ENCODE data around the gene KIF7.
A peak's percentile ranks its signal among the peaks of the same experiment; 100 is the strongest.
"Not testable (repeated sequence)": the region's sequence is repeated elsewhere in the genome, so short reads cannot be mapped to it uniquely, and the experiment has no call there.

KIF7 gene

GRCh38 chr15:89654847-89655805 is at the start of gene KIF7:
KIF7 (minus strand) TSS chr15:89655467; CDS start chr15:89652930, 2,537 bp downstream.
- H3K36me3 ChIP-seq (ENCODE audit: control insufficient read depth, low read depth, low read length): no peaks in the 10 kb centered on the region
- H3K9ac ChIP-seq (ENCODE audit: low read length): peak within 1 kb of the TSS; percentile 63
- H3K27me3 ChIP-seq (ENCODE audit: control insufficient read depth, insufficient read depth, low read length): peaks cover under 1% of the 10 kb centered on the region
- H3K4me3 ChIP-seq (ENCODE audit: low read length): peak within 1 kb of the TSS; percentile 78
- H3K27ac ChIP-seq (ENCODE audit: low read length): no peak within 1 kb of the TSS
- no peaks in the 10 kb centered on the region for H3K4me1 ChIP-seq (ENCODE audit: control insufficient read depth, low read depth, low read length)
- H3K9me3 ChIP-seq (ENCODE audit: control insufficient read depth, low read depth, low read length): no peaks in the 10 kb centered on the region

DNA sequence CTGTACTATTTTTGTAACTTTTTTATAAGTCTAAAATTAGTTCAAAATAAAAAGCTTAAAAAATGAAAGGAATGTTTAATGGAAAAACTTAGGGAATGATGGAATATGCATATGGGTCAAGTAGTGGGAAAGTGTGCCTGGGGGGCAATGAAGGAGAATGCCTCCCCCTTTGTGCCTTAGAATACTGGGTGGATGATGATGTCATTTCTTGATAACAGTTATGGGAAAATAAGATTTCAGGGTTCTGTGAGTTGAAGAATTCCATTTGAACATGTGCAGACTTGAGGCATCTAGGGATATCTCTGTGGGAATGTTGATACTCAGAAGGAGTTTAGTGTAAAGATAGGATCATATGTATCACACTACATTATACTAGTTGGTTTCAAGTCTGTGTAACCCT is 49.1 kb upstream of the KIF7 start:
- Histone ChIP-seq H3K36me3 (ENCODE audit: control insufficient read depth, low read depth, low read length) (no peaks in the 10 kb centered on the region), H3K9ac (ENCODE audit: low read length) (no peak overlapping the region), H3K9me3 (ENCODE audit: control insufficient read depth, low read depth, low read length) (no peaks in the 10 kb centered on the region), H3K27ac (ENCODE audit: low read length) (no peak overlapping the region), H3K27me3 (ENCODE audit: control insufficient read depth, insufficient read depth, low read length) (no peaks in the 10 kb centered on the region), H3K4me1 (ENCODE audit: control insufficient read depth, low read depth, low read length) (no peaks in the 10 kb centered on the region), H3K4me3 (ENCODE audit: low read length) (no peak overlapping the region)

DNA sequence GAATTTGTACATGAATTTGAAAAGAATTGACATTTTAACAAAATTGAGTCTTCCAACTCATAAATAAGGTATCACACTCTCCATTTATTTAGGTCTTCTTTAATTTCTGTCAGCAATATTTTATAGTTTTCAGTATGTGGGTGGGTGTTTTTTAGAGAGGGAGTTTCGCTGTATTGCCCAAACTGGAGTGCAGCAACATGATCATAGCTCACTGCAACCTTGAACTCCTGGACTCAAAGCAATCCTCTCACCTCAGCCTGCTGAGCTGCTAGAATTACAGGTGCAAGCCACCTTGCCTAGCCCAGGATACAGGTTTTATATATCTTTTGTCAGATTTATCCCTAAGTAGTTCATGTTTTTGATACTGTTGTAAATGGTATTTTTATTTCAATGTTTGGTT is 39.9 kb upstream of the KIF7 start:
- no peaks in the 10 kb centered on the region for H3K4me1 ChIP-seq (ENCODE audit: control insufficient read depth, low read depth, low read length)
- peaks cover 19% of the 10 kb centered on the region for H3K27me3 ChIP-seq (ENCODE audit: control insufficient read depth, insufficient read depth, low read length)
- no peak overlapping the region for H3K9ac ChIP-seq (ENCODE audit: low read length)
- no peaks in the 10 kb centered on the region for H3K36me3 ChIP-seq (ENCODE audit: control insufficient read depth, low read depth, low read length)
- H3K9me3 ChIP-seq (ENCODE audit: control insufficient read depth, low read depth, low read length): no peaks in the 10 kb centered on the region
- H3K4me3 ChIP-seq (ENCODE audit: low read length): no peak overlapping the region
- no peak overlapping the region for H3K27ac ChIP-seq (ENCODE audit: low read length)

DNA sequence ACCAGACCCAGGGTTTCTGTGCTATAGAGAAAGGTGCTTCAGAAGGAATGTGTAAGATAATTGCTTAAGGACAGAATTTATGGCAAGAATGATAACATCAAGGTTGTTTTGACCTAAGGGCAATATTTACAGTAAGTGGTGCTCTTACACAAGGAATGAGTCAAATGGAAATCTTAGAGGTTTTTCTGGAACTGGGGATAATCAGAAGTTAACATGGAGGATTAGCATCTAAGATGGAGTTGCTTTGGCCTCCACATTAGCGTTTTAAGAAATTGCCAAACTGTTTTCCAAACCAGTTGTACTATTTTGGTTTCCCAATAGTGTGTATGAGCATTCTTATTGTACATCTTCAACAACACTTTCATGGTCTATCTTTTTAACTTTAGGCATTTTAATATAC is 38.4 kb upstream of the KIF7 start:
- Histone ChIP-seq H3K27me3 (ENCODE audit: control insufficient read depth, insufficient read depth, low read length) (peaks cover 31% of the 10 kb centered on the region), H3K36me3 (ENCODE audit: control insufficient read depth, low read depth, low read length) (no peaks in the 10 kb centered on the region), H3K27ac (ENCODE audit: low read length) (no peak overlapping the region), H3K9ac (ENCODE audit: low read length) (no peak overlapping the region), H3K4me1 (ENCODE audit: control insufficient read depth, low read depth, low read length) (no peaks in the 10 kb centered on the region), H3K9me3 (ENCODE audit: control insufficient read depth, low read depth, low read length) (no peaks in the 10 kb centered on the region), H3K4me3 (ENCODE audit: low read length) (no peak overlapping the region)

DNA sequence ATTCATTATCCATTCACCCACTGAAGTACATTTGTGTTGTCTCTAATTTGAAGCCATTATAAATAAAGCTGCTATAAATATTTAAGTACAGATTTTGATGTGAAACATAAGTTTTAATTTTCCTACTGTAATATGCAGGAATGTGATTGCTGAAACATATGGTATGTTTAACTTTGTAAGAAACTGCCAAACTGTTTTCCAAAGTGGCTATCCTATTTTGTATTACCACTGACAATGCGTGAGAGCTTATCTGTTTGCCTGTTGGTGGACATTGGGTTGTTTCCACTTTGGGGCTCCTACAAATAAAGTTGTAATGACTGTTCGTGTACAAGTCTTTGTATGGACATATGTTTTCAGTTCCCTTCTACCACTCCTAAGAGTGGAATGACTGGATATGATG is 37.8 kb upstream of the KIF7 start:
- H3K27me3 ChIP-seq (ENCODE audit: control insufficient read depth, insufficient read depth, low read length): peaks cover 31% of the 10 kb centered on the region
- H3K36me3 ChIP-seq (ENCODE audit: control insufficient read depth, low read depth, low read length): no peaks in the 10 kb centered on the region
- H3K9ac ChIP-seq (ENCODE audit: low read length): no peak overlapping the region
- no peaks in the 10 kb centered on the region for H3K9me3 ChIP-seq (ENCODE audit: control insufficient read depth, low read depth, low read length)
- H3K4me3 ChIP-seq (ENCODE audit: low read length): no peak overlapping the region
- H3K4me1 ChIP-seq (ENCODE audit: control insufficient read depth, low read depth, low read length): no peaks in the 10 kb centered on the region
- H3K27ac ChIP-seq (ENCODE audit: low read length): no peak overlapping the region

GRCh38 chr15:89690276-89691218 is 35.3 kb upstream of the KIF7 start, which contains the start of the genes PEX11A and WDR93:
PEX11A (minus strand) TSS chr15:89690754; CDS start chr15:89690632, 122 bp downstream.
WDR93 (plus strand) TSS chr15:89690811; CDS start chr15:89701747, 10,936 bp downstream.
- Histone ChIP-seq H3K4me3 (ENCODE audit: low read length) (peak within 1 kb of the TSS; percentile 81), H3K4me1 (ENCODE audit: control insufficient read depth, low read depth, low read length) (no peaks in the 10 kb centered on the region), H3K27me3 (ENCODE audit: control insufficient read depth, insufficient read depth, low read length) (peaks cover 31% of the 10 kb centered on the region), H3K9me3 (ENCODE audit: control insufficient read depth, low read depth, low read length) (no peaks in the 10 kb centered on the region), H3K36me3 (ENCODE audit: control insufficient read depth, low read depth, low read length) (no peaks in the 10 kb centered on the region), H3K27ac (ENCODE audit: low read length) (no peak within 1 kb of the TSS), H3K9ac (ENCODE audit: low read length) (peak within 1 kb of the TSS; percentile 33)

DNA sequence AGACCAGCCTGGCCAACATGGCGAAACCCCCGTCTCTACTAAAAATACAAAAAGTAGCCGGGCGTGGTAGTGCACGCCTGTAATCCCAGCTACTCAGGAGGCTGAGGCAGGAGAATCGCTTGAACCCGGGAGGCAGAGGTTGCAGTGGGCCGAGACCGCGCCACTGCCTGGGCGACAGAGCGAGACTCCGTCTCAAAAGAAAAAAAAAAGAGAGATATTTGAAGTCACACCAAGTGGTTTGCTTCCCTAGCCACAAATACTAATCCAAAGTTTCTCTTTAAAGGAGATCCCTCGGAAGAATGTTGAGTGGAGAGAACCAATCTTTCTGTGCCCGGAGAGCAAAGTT is 34.6 kb upstream of the KIF7 start:
- peak overlapping the region; percentile 81 for H3K4me3 ChIP-seq (ENCODE audit: low read length)
- H3K9me3 ChIP-seq (ENCODE audit: control insufficient read depth, low read depth, low read length); H3K36me3 ChIP-seq (ENCODE audit: control insufficient read depth, low read depth, low read length); H3K4me1 ChIP-seq (ENCODE audit: control insufficient read depth, low read depth, low read length); H3K27ac ChIP-seq (ENCODE audit: low read length): not testable (repeated sequence)
- H3K9ac ChIP-seq (ENCODE audit: low read length): peak overlapping the region; percentile 24
- peaks cover 24% of the 10 kb centered on the region for H3K27me3 ChIP-seq (ENCODE audit: control insufficient read depth, insufficient read depth, low read length)

GRCh38 chr15:89686522-89686921 is 31.3 kb upstream of the KIF7 start:
- Histone ChIP-seq H3K27ac (ENCODE audit: low read length) (no peak overlapping the region), H3K4me1 (ENCODE audit: control insufficient read depth, low read depth, low read length) (no peaks in the 10 kb centered on the region), H3K4me3 (ENCODE audit: low read length) (no peak overlapping the region), H3K27me3 (ENCODE audit: control insufficient read depth, insufficient read depth, low read length) (peaks cover 13% of the 10 kb centered on the region), H3K36me3 (ENCODE audit: control insufficient read depth, low read depth, low read length) (no peaks in the 10 kb centered on the region), H3K9ac (ENCODE audit: low read length) (no peak overlapping the region), H3K9me3 (ENCODE audit: control insufficient read depth, low read depth, low read length) (no peaks in the 10 kb centered on the region)

DNA sequence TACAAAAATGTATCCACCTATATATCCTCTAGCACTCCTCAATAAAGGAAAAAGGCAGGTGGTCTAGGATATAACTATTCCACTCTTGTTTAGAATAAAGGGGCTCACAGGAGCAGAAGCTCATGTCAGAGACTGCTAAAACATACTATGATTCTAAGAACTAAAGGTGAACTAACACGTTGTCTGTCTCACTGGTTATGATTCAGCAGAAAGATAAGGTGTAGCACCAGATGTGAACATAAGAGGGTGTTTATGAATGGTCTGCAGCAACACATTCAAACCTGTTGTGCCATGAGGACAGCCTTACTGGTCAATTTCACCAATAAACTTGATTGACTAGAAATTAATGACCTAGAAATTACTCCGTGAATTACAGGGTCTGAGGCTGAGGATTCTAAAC is 30.7 kb upstream of the KIF7 start:
- Histone ChIP-seq H3K27ac (ENCODE audit: low read length) (no peak overlapping the region), H3K4me3 (ENCODE audit: low read length) (no peak overlapping the region), H3K4me1 (ENCODE audit: control insufficient read depth, low read depth, low read length) (no peaks in the 10 kb centered on the region), H3K9me3 (ENCODE audit: control insufficient read depth, low read depth, low read length) (no peaks in the 10 kb centered on the region), H3K9ac (ENCODE audit: low read length) (no peak overlapping the region), H3K27me3 (ENCODE audit: control insufficient read depth, insufficient read depth, low read length) (peaks cover 13% of the 10 kb centered on the region), H3K36me3 (ENCODE audit: control insufficient read depth, low read depth, low read length) (no peaks in the 10 kb centered on the region)

GRCh38 chr15:89681146-89681545 is 25.9 kb upstream of the KIF7 start:
- no peaks in the 10 kb centered on the region for H3K27me3 ChIP-seq (ENCODE audit: control insufficient read depth, insufficient read depth, low read length)
- no peaks in the 10 kb centered on the region for H3K9me3 ChIP-seq (ENCODE audit: control insufficient read depth, low read depth, low read length)
- no peaks in the 10 kb centered on the region for H3K36me3 ChIP-seq (ENCODE audit: control insufficient read depth, low read depth, low read length)
- no peak overlapping the region for H3K9ac ChIP-seq (ENCODE audit: low read length)
- H3K4me1 ChIP-seq (ENCODE audit: control insufficient read depth, low read depth, low read length): no peaks in the 10 kb centered on the region
- no peak overlapping the region for H3K27ac ChIP-seq (ENCODE audit: low read length)
- H3K4me3 ChIP-seq (ENCODE audit: low read length): no peak overlapping the region

DNA sequence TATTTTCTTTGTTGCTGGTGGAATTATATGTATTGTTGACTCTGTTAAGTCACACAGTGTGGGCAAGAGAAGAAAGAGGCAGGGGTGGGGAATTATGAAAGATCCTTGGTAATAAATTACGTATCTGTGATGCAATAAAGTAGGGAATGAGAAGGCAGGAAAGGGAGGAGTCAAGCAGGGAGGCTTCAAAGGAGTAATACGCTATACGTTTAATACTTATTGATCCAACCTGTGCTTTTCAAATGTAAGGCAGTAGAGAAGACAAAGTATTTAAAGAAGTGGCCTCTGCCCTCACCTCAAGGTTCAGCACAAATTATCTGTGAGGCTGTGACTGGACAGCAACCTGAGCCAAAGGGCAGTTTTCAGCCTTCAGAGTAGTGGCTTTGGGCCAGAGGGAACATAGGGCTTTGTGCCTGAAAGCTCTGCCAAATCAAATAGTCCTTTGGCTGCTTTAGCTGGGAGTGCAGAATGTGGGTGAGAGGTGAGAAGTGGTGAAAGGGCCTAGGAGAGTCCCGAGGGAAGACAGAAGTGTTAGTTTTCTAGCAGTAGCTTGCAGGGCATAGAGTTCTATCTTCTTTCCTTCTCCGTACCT is 25.1 kb upstream of the KIF7 start:
- H3K9me3 ChIP-seq (ENCODE audit: control insufficient read depth, low read depth, low read length): no peaks in the 10 kb centered on the region
- H3K4me1 ChIP-seq (ENCODE audit: control insufficient read depth, low read depth, low read length): no peaks in the 10 kb centered on the region
- no peak overlapping the region for H3K9ac ChIP-seq (ENCODE audit: low read length)
- no peaks in the 10 kb centered on the region for H3K27me3 ChIP-seq (ENCODE audit: control insufficient read depth, insufficient read depth, low read length)
- no peak overlapping the region for H3K4me3 ChIP-seq (ENCODE audit: low read length)
- no peaks in the 10 kb centered on the region for H3K36me3 ChIP-seq (ENCODE audit: control insufficient read depth, low read depth, low read length)
- H3K27ac ChIP-seq (ENCODE audit: low read length): no peak overlapping the region
